NK-92 treated with Interleukin-12 subunit alpha and Interleukin-12 subunit beta, amount 100 ng/mL, for 24 hours (cell line): ENCODE measurements around the gene RASGRP3.

Source experiments
- DNase-seq: peaks from one replicate; lab custom pipeline; 2025; lab: John Stamatoyannopoulos, UW

RASGRP3 gene

DNA sequence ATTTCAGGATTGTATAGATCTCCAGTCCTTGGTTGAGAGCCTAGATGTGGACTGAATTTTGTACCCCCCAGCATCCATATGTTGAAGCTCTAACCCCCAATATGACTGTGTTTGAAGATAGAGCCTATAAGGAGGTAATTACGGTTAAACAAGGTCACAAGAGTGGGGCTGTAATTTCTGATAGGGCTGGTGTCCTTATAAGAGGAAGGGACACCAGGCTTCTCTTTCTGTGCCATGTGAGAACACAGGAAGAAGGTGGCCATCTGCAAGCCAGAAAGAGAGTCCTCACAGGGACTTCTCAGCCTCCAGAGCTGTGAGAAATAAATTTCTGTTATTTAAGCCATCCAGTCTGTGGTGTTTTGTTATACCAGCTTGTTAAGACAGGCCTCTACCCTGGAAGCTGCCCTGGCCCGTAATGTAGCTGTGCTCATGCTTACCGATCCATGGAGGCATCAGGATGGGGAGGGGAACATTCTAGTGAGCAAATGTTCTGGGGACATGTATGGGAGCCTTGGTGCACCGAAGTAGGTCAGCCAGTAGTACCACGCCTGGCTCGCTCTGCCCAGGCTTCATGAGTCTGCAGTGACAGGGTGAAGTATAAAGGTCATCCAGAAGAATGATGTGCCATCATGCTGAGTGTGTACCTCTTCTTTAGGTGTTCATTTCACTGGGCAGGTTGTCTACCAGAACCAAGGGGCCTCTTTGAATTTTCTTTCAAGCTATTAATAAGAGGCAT, 16.1 kb downstream of the RASGRP3 start:
- no peak for DNase-seq

DNA sequence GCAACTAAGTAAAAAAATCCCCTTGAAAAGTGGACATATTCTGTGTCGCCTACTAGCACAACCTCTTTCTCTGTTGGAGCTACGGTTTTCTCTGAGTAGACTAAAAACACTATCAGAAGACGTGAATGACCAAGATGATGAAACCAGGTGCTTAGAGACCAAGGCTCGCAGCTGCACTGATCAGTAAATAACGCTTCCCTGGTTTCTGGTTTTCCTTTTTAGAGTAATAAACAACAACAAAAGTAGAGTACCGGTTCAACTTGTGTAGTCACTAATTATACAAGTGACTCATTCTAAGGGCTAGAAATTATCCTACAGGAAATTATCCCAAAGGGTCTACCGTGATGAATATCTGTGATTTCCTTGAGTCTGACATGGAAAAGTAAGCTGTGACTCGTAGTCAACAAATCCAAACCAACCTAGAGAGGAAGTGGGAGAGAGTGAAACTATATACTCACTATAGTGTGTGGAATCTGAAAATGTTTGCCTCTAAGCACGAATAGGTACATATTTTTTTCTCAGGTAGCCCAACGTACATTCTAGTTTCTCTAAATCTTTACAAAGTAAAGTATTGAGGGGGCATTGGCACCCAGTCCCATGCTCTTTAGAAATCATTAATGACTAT, 17.8 kb downstream of the RASGRP3 start:
- DNase-seq: no peak

- DNase-seq: no peak
Measured at GRCh38 chr2:33494877-33495641, 18.6 kb downstream of the RASGRP3 start.

DNA sequence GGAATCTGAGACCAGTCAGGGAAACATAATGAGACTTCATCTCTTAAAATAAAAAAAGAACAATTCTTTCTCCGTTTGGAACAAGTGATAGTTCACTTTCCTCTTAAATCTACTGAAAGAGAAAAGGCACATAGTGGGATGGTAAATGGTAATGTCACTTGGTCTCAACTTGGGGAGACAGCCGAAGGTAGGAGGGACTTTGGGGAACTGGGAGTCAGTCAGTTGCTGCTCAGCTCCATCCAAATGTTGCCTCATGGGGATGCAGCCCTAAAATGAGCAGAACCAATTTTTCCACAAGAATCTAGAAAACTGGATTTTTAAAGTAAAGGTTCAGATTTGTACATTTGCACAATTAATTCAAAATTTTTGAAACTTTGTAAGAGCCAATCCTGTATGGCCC, 19.2 kb downstream of the RASGRP3 start:
- no peak for DNase-seq

DNA sequence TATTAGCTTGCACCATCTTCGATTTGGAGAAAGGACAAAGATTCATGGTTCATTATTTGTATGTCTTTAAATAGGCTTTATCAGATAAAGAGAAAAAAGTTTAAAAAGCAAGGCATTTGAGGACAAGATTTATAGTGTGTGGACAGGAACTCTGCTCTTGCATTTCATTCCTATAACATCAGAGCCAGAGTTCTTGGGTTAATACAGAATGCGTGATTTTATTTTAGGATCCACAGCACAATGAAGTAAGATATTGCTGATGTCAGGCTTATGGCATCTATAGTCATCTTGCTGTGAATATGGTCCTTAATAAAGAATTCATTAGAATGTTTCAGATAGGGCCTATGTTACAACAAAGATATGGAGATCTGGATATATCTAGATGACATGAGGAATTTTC, 19.7 kb downstream of the RASGRP3 start:
- no peak for DNase-seq

- DNase-seq: no peak
Measured at GRCh38 chr2:33496726-33497125, 20.3 kb downstream of the RASGRP3 start.

GRCh38 chr2:33497221-33497650, 20.8 kb downstream of the RASGRP3 start:
- DNase-seq: no peak

GRCh38 chr2:33498291-33498956, 22.0 kb downstream of the RASGRP3 start:
- DNase-seq: peak; percentile 17

- DNase-seq: no peak
Measured at GRCh38 chr2:33500177-33500576, 23.7 kb downstream of the RASGRP3 start.

DNA sequence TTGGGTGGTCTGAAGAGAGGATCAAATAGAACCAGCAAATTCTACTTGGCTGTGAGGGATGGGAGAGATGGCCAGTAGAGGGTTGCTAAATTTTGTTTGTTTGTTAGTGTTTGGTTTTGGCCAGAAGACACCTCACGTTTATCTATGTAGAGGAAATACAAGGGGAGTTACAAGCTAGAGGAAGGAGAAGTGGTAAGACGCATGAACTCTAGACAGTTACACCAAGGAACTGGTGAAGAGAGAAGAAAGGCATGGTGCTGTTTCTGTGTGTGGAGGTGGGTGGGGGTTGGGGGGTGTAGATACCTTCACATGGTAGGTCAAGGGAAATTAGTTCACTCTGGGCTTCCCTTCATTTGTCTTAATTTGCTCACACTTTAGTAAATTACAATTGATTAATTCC, 25.6 kb downstream of the RASGRP3 start:
- DNase-seq: no peak

DNA sequence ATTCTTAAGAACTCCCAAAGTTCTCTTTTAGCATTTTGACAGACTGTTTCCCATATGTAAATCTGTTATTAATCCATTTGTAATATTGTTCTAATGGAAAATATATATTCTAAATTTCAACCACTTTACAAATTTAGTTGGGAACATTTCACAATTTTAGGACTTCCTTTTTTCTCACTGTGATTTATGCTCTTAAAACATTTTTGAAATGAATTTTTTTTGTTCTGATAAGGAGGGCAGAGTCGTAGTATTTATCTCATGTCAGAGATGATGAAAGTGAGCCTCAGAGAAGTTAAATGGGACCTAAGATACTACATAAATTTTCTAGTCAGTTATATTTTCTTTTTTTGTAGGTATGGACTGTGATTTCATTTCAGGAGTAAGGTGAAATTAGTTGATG, 26.6 kb downstream of the RASGRP3 start:
- DNase-seq: no peak

DNA sequence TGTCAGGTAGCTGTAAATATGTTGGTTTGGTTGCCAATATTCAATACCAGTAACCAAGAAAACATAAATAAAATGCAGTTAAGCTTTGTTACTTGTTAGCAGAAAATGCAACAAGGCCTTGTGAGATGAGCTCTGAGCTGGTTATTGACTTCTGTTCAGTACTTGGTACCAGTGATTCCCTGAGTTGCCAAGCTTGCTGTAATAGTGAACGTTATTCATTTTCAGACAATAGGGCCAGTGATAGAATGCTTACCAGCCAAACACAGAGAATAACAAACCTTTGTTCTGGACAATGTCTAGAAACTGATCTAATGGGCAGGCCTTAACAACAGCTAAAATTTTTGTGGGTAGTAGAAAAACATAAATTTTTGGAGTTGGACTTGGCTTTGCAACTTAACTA, 29.5 kb downstream of the RASGRP3 start:
- DNase-seq: no peak

GRCh38 chr2:33509908-33510585, 33.6 kb downstream of the RASGRP3 start:
- DNase-seq: no peak

- no peak for DNase-seq
Measured at GRCh38 chr2:33510586-33510968, 34.1 kb downstream of the RASGRP3 start.

GRCh38 chr2:33511141-33511540, 34.7 kb downstream of the RASGRP3 start:
- no peak for DNase-seq

DNA sequence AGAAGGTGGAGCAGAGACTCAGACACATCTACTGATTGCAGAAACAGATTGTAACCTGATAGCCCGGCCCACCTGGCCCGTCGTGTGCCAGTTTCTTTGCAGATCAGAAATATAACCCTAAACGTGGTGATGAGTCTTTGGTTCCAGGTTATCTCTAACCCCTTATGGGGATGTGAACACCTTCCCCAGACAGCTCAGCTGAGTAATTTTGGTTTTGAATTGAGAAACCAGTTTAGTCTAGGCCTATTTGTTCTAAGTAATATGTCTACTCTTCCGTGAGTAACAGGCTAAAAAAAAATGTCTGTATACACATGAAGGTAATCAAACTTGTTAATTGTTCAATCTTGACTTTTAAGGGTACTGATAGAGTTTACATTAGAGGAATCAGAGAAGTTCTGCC, 35.7 kb downstream of the RASGRP3 start:
- DNase-seq: no peak

DNA sequence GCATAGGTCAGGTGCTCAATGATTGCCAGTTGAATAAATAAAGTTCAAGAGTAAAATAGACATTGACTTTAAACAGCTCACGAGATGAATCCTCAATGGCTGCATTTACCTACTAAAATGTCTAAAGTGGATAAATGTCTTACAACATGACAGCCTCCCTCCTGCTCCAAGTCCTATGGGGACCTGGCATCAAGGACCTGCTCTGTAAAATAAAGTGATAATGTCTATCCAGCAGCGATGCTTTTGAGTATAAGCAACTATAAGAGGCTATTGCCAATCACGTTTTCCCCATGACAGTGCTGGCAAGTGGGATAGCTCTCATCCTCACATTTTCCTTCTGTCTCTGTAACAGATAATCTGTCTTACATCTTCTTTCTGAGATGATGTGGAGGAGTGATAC, 37.0 kb downstream of the RASGRP3 start:
- no peak for DNase-seq

- DNase-seq: no peak
Measured at GRCh38 chr2:33516456-33516995, 40.1 kb downstream of the RASGRP3 start.

DNA sequence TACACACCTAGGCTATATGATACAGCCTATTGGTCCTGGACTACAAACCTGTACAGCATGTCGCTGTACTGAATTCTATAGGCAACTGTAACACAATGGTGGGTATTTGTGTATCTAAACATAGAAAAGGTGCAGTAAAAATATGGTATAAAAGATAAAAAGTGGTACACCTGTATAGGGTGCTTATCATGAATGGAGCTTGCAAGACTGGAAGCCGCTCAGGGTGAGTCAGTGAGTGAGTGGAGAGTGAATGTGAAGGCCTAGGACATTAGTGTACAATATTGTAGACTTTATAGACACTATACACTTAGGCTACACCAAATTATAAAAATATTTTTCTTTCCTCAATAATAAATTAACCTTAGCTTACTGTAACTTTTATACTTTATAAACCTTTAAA, 41.8 kb downstream of the RASGRP3 start:
- DNase-seq: no peak

- no peak for DNase-seq
Measured at GRCh38 chr2:33518929-33519328, 42.5 kb downstream of the RASGRP3 start.

- DNase-seq: no peak
Measured at GRCh38 chr2:33521791-33522281, 45.4 kb downstream of the RASGRP3 start.

- no peak for DNase-seq
Measured at GRCh38 chr2:33522576-33522975, 46.1 kb downstream of the RASGRP3 start.
